H7 (cell line): ENCODE measurements around the gene SLC41A2. TPM values are rescaled to one million over a fixed set of nuclear protein-coding genes. Genes with fewer than 3 reads are reported as not detected.
"Not testable (repeated sequence)": the region's sequence is repeated elsewhere in the genome, so short reads cannot be mapped to it uniquely, and the experiment has no call there.

Source experiments
- DNase-seq: peaks from one replicate; pipeline ENCODE4 v3.0.0; 2012
- H3K27me3 ChIP-seq: 2 replicates; pipeline ENCODE4 v1.6.0; 2011; ENCODE audit warnings: mild to moderate bottlenecking, low read length; ENCODE audit not compliant: control insufficient read depth, insufficient read depth
- H3K36me3 ChIP-seq: replicated peaks from 2 replicates; pipeline ENCODE4 v1.5.1; 2011; ENCODE audit warnings: low read length; ENCODE audit not compliant: control insufficient read depth, insufficient read depth
- H3K4me3 ChIP-seq: 2 replicates; pipeline ENCODE4 v1.5.1; 2011; ENCODE audit warnings: low read depth, mild to moderate bottlenecking, control low read depth, low read length, moderate library complexity; ENCODE audit not compliant: insufficient read depth
- total RNA-seq: library from RNA; depleted of rRNA; stranded (reverse); fragments of >200 nt; shearing (Covaris generic); gene quantifications from 2 replicates; pipeline ENCODE4 v1.2.3, GENCODE V29; 2014; rRNA removed

Gene SLC41A2, protein sequence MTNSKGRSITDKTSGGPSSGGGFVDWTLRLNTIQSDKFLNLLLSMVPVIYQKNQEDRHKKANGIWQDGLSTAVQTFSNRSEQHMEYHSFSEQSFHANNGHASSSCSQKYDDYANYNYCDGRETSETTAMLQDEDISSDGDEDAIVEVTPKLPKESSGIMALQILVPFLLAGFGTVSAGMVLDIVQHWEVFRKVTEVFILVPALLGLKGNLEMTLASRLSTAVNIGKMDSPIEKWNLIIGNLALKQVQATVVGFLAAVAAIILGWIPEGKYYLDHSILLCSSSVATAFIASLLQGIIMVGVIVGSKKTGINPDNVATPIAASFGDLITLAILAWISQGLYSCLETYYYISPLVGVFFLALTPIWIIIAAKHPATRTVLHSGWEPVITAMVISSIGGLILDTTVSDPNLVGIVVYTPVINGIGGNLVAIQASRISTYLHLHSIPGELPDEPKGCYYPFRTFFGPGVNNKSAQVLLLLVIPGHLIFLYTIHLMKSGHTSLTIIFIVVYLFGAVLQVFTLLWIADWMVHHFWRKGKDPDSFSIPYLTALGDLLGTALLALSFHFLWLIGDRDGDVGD
- total RNA-seq: 1.00 and 1.9 TPM in 2 replicates

DNA sequence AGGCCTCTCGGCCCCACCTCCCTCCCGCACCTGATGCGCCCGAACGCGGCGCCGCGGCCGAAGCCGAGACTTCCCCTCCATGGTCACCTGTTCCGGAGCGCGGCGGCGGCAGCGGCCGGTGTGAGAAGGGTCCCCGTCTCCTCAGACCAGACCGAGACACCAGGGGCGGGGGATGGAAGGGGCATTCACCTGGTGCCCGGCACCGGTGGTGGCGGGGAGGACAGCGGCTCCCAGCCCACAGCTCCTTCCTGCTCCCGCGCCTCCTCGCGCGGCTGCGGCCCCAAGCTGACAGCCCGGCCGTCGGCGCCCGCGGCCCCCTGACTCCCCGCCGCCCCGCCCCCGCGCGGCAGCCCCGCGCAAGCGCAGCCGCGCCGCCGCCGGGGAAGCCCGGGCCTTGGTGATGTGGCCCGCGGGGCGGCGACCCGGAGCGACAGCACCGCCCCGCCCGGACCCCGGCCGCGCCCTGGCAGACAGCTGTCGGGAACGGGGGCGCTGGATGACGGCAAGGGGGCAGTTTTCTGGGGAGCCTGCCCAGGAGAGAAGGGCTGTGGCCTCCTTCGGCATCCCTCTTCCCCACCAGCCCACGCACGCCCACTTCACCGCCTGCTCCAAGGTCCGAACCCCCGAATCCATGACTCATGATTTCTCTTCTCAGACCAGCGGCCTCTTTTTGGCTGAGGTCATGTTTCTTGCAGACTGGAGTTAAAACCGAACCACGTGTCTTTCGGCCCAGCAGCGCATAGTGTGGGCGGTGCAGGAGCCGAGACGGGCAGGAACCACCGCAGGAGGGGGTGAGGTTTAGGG, at the start of gene SLC41A2:
TSS of gene SLC41A2 (minus strand) at position 290 of the 804 bp plus-strand sequence. CDS start 29,763 bp downstream, outside the sequence.
- DNase-seq: peak; percentile 95
- no peaks in the 10 kb centered on the region for H3K36me3 ChIP-seq
- peak within 1 kb of the TSS; percentile 78 for H3K4me3 ChIP-seq
- peaks cover 11% of the 10 kb centered on the region for H3K27me3 ChIP-seq

- Histone ChIP-seq H3K36me3 (peaks cover 13% of the 10 kb centered on the region), H3K27me3 (no peaks in the 10 kb centered on the region), H3K4me3 (no peak overlapping the region)
- DNase-seq: no peak
Measured at GRCh38 chr12:105001476-105001875, 43.4 kb upstream of the SLC41A2 start.

- no peak for DNase-seq
- Histone ChIP-seq H3K4me3 (no peak overlapping the region), H3K36me3 (peaks cover 20% of the 10 kb centered on the region), H3K27me3 (no peaks in the 10 kb centered on the region)
Measured at GRCh38 chr12:104999347-104999685, 41.2 kb upstream of the SLC41A2 start.

DNA sequence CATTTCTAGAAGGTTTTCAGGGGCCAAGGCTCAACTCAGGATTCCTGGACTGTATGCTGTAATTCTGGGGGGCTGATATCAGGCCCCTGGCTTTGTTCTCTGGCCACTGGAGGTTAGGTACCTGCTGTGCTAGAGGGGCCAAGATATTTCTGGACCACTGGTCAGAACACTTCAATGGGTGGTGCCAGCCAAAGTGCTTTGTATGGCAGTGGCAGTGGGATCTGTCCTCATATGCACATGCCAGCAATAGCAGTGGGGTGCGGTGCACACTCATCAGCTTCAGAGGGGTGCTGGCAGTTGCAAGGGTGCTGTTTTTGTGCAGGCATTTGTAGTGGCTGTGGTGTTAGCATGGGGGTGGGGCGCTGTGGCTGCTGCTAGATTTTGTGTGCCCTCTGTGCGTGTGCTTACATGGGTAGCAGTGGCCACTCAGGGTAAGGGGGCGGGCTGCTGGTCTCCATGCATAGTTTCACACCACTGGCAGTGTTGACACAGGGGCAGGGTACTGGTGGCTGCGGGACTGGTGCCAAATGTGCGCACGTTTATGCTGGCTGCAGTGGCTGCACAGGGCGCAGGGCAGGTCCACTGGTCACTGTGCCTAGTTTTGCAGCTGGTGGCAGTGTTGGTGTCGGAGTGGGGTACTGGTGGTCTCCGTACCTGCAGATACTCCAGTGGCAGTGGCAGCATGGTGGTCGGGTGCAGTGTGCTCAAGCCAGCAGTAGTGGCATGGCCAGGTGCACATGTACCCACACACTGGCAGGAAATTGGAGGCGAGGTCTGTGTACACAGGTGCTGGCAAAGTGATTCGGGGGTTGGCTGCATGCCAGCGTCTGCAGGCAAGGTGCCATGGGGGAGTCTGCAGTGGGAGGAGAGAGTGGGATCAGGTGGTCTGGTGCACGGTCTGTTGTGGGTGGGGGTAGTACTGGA, 40.6 kb upstream of the SLC41A2 start:
- no peak overlapping the region for H3K4me3 ChIP-seq
- no peaks in the 10 kb centered on the region for H3K27me3 ChIP-seq
- no peak for DNase-seq
- H3K36me3 ChIP-seq: peaks cover 20% of the 10 kb centered on the region

- DNase-seq: no peak
- Histone ChIP-seq H3K4me3 (no peak overlapping the region), H3K27me3 (no peaks in the 10 kb centered on the region), H3K36me3 (peaks cover 25% of the 10 kb centered on the region)
Measured at GRCh38 chr12:104997541-104997940, 39.5 kb upstream of the SLC41A2 start.

DNA sequence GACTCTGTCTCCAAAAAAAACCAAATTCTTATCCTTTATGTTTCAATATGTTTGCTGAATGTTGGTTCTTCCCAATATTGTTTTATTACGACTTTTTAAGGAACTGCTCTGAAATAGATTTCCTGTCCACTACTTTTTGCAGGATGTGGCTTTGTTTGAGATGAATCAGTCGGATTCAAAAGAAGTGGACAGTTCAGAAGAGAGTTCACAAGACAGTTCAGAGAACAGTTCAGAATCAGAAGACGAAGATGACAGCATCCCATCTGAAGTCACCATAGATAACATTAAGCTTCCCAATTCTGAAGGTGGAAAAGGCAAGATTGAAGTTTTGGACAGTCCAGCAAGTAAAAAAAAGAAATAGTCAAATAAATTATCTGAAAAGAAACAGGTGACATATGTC, 36.2 kb upstream of the SLC41A2 start:
- DNase-seq: no peak
- Histone ChIP-seq H3K27me3 (no peaks in the 10 kb centered on the region), H3K36me3 (peaks cover 25% of the 10 kb centered on the region), H3K4me3 (no peak overlapping the region)

DNA sequence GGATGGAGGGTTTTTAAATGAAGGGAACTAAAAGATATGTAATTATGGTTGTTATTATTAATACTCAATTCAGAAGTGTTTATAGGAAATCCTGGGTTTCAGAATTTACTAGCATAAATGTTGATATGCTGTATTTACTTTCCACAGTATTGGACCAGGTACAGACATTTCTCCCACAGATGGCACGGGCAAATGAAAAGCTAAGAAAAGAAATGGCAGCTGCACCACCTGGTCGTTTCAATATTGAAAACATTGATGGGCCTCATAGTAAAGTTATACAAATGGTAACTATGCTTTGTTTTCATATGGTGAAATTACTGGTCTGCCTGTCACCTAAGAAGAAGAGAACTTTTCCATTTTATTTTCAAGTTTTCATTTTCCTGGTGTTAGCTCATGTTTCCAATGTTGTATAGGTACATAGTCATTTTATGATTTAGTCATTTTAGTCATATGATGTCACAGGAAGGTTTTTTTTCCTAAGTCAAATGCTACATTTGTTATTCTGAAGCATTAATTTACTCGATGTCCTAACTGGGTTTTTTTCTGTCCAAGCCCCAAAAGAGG, 33.6 kb upstream of the SLC41A2 start:
- DNase-seq: no peak
- Histone ChIP-seq H3K36me3 (peaks cover 27% of the 10 kb centered on the region), H3K4me3 (no peak overlapping the region), H3K27me3 (no peaks in the 10 kb centered on the region)

GRCh38 chr12:104990950-104991349, 32.9 kb upstream of the SLC41A2 start:
- Histone ChIP-seq H3K27me3 (no peaks in the 10 kb centered on the region), H3K36me3 (peaks cover 25% of the 10 kb centered on the region), H3K4me3 (no peak overlapping the region)
- DNase-seq: no peak

- DNase-seq: peak; percentile 95
- no peaks in the 10 kb centered on the region for H3K27me3 ChIP-seq
- H3K4me3 ChIP-seq: peak within 1 kb of the TSS; percentile 88
- H3K36me3 ChIP-seq: peaks cover 5% of the 10 kb centered on the region
Measured at GRCh38 chr12:104986022-104986941, 28.2 kb upstream of the SLC41A2 start, which contains the start of gene NOPCHAP1. Gene NOPCHAP1 (plus strand): TSS chr12:104986316. CDS start chr12:104986353, 37 bp downstream.

GRCh38 chr12:104985206-104985605, 27.1 kb upstream of the SLC41A2 start:
- Histone ChIP-seq H3K36me3 (peaks cover 3% of the 10 kb centered on the region), H3K27me3 (no peaks in the 10 kb centered on the region), H3K4me3 (no peak overlapping the region)
- no peak for DNase-seq

DNA sequence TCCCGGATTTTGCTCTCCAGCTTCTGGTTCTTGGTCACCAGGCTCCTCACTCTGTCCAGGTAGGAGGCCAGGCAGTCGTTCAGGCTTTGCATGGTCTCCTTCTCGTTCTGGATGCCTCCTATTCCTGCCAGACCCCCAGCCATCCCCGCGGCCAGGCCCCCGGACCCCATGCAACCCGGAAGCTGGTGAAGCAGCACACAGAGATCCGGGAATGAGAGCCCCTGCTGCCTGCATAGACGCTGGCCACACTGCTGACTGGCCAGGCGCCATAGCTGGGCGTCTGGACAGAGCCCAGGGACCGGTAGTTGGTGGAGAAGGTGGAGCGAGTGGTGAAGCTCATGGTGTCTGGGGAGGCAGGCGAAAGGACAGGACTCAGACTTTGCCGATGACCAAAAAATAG, 19.6 kb upstream of the SLC41A2 start:
- DNase-seq, H3K4me3 ChIP-seq, H3K36me3 ChIP-seq, H3K27me3 ChIP-seq: not testable (repeated sequence)

GRCh38 chr12:104976703-104977102, 18.6 kb upstream of the SLC41A2 start:
- H3K4me3 ChIP-seq: no peak overlapping the region
- H3K27me3 ChIP-seq: no peaks in the 10 kb centered on the region
- no peaks in the 10 kb centered on the region for H3K36me3 ChIP-seq
- no peak for DNase-seq
